Measurements from ENCODE around the gene DPYD.

Gene DPYD

GRCh38 chr1:97920832-97921571, at the start of gene DPYD:
TSS of gene DPYD (minus strand) at chr1:97921034. CDS start at chr1:97920922, 112 bp downstream.
- peak; percentile 91 for DNase-seq (ENCODE audit: low spot score)

- DNase-seq (ENCODE audit: low spot score), result no peak
These were observed 39.6 kb upstream of the DPYD start for GRCh38 chr1:97960470-97960869.

- no peak for DNase-seq (ENCODE audit: low spot score)
These were observed 26.9 kb upstream of the DPYD start for GRCh38 chr1:97947695-97948094.

- DNase-seq (ENCODE audit: low spot score), result no peak
These were observed 22.5 kb upstream of the DPYD start for GRCh38 chr1:97943354-97943753.

- no peak for DNase-seq (ENCODE audit: low spot score)
These were observed 21.6 kb upstream of the DPYD start for GRCh38 chr1:97942161-97943123.

- DNase-seq (ENCODE audit: low spot score), result no peak
These were observed 17.4 kb upstream of the DPYD start for GRCh38 chr1:97938285-97938642.

- peak; percentile 97 for DNase-seq (ENCODE audit: low spot score)
These were observed 16.1 kb upstream of the DPYD start for GRCh38 chr1:97936976-97937375.

- DNase-seq (ENCODE audit: low spot score), result no peak
These were observed 13.7 kb upstream of the DPYD start for GRCh38 chr1:97934491-97934890.

GRCh38 chr1:97929874-97930851, 9.3 kb upstream of the DPYD start:
- no peak for DNase-seq (ENCODE audit: low spot score)

- DNase-seq (ENCODE audit: low spot score), result no peak
These were observed 5.3 kb upstream of the DPYD start for GRCh38 chr1:97926017-97926708.

- DNase-seq (ENCODE audit: low spot score), result no peak
These were observed 4.3 kb upstream of the DPYD start for GRCh38 chr1:97925151-97925550.

- DNase-seq (ENCODE audit: low spot score), result no peak
These were observed 3.0 kb upstream of the DPYD start for GRCh38 chr1:97923811-97924210.

GRCh38 chr1:97920276-97920831, 480 bp downstream of the DPYD start:
- peak; percentile 70 for DNase-seq (ENCODE audit: low spot score)

- DNase-seq (ENCODE audit: low spot score), result peak; percentile 58
These were observed 1.1 kb downstream of the DPYD start for GRCh38 chr1:97919585-97920261.

- no peak for DNase-seq (ENCODE audit: low spot score)
These were observed 1.9 kb downstream of the DPYD start for GRCh38 chr1:97918961-97919360.

- no peak for DNase-seq (ENCODE audit: low spot score)
These were observed 7.2 kb downstream of the DPYD start for GRCh38 chr1:97913506-97914139.

- DNase-seq (ENCODE audit: low spot score), result no peak
These were observed 9.3 kb downstream of the DPYD start for GRCh38 chr1:97911266-97912215.

- no peak for DNase-seq (ENCODE audit: low spot score)
These were observed 11.6 kb downstream of the DPYD start for GRCh38 chr1:97909266-97909665.

GRCh38 chr1:97907886-97908285, 12.9 kb downstream of the DPYD start:
- DNase-seq (ENCODE audit: low spot score), result no peak
